Neural progenitor cell (in vitro differentiated cells): ENCODE results near the gene AGBL4. TPM values are rescaled to one million over a fixed set of nuclear protein-coding genes. Genes with fewer than 3 reads are reported as not detected.

Experiments
- DNase-seq: peaks from one replicate; pipeline ENCODE4 v3.0.0-alpha.2; 2016; ENCODE audit warnings: low spot score
- H2AFZ ChIP-seq: fragments of 200-600 bp; sonication (generic); replicated peaks from 2 replicates; pipeline ENCODE4 v1.6.1; 2016; ENCODE audit warnings: antibody characterized with exemption
- H3F3A ChIP-seq: fragments of 200-600 bp; sonication (generic); 2 replicates; pipeline ENCODE4 v1.6.1; 2016; ENCODE audit warnings: antibody characterized with exemption, low read depth
- H3K27ac ChIP-seq: fragments of 200-600 bp; sonication (generic); 2 replicates; pipeline ENCODE4 v1.5.1; 2016; ENCODE audit warnings: mild to moderate bottlenecking
- H3K27me3 ChIP-seq: fragments of 200-600 bp; sonication (generic); 2 replicates; pipeline ENCODE4 v1.6.1; 2016; ENCODE audit warnings: mild to moderate bottlenecking, moderate library complexity
- H3K36me3 ChIP-seq: fragments of 200-600 bp; sonication (generic); 2 replicates; pipeline ENCODE4 v1.5.1; 2016
- H3K4me1 ChIP-seq: fragments of 200-600 bp; sonication (generic); 2 replicates; pipeline ENCODE4 v1.6.1; 2016; ENCODE audit warnings: mixed run types
- H3K4me2 ChIP-seq: fragments of 200-600 bp; sonication (generic); 2 replicates; pipeline ENCODE4 v1.6.1; 2016
- H3K4me3 ChIP-seq: fragments of 200-600 bp; sonication (generic); 2 replicates; pipeline ENCODE4 v1.5.1; 2016
- H3K79me2 ChIP-seq: fragments of 200-600 bp; sonication (generic); 2 replicates; pipeline ENCODE4 v1.6.1; 2016; ENCODE audit warnings: low read depth
- H3K9ac ChIP-seq: fragments of 200-600 bp; sonication (generic); 2 replicates; pipeline ENCODE4 v1.6.1; 2016
- H3K9me3 ChIP-seq: fragments of 200-600 bp; sonication (generic); 2 replicates; pipeline ENCODE4 v1.5.1; 2016; ENCODE audit warnings: low read depth
- H4K20me1 ChIP-seq: fragments of 200-600 bp; sonication (generic); 2 replicates; pipeline ENCODE4 v1.6.1; 2016; ENCODE audit warnings: low read depth
- H3K27ac Mint-ChIP-seq: 3 replicates; pipeline ENCODE4 v1.8.0; 2021; ENCODE audit warnings: mixed read lengths
- H3K27me3 Mint-ChIP-seq: 2 replicates; pipeline ENCODE4 v1.8.0; 2022; ENCODE audit warnings: low read depth, mild to moderate bottlenecking, inconsistent platforms, moderate library complexity, mixed read lengths; ENCODE audit not compliant: insufficient read depth
- H3K36me3 Mint-ChIP-seq: 3 replicates; pipeline ENCODE4 v1.8.0; 2021; ENCODE audit warnings: mixed read lengths
- H3K4me1 Mint-ChIP-seq: 3 replicates; pipeline ENCODE4 v1.8.0; 2021; ENCODE audit warnings: mixed read lengths
- H3K4me3 Mint-ChIP-seq: 3 replicates; pipeline ENCODE4 v1.8.0; 2021; ENCODE audit warnings: mild to moderate bottlenecking, moderate library complexity, mixed read lengths
- H3K9me3 Mint-ChIP-seq: 3 replicates; pipeline ENCODE4 v1.8.0; 2020; ENCODE audit warnings: mixed read lengths
- CTCF ChIP-seq: fragments of 200-600 bp; sonication (generic); IDR thresholded peaks from 2 replicates; pipeline ENCODE4 v1.5.1; 2017; ENCODE audit warnings: antibody characterized with exemption, mild to moderate bottlenecking
- EZH2 ChIP-seq: fragments of 200-600 bp; sonication (generic); IDR thresholded peaks from 2 replicates; pipeline ENCODE4 v1.6.1; 2017; ENCODE audit warnings: antibody characterized with exemption, mild to moderate bottlenecking, moderate library complexity
- EZH2phosphoT487 ChIP-seq: fragments of 200-600 bp; sonication (generic); IDR thresholded peaks from 2 replicates; pipeline ENCODE4 v1.6.1; 2017; ENCODE audit warnings: antibody characterized with exemption
- total RNA-seq: library from RNA; depleted of rRNA; stranded (reverse); fragments of >200 nt; gene quantifications from 2 replicates; pipeline ENCODE4 v1.2.3, GENCODE V29; 2015; ENCODE audit warnings: low replicate concordance

AGBL4 gene
- total RNA-seq, 1 donor from 2014 or later, result 1.5 TPM

- no peak overlapping the region for H3K9ac ChIP-seq
- Mint-ChIP-seq H3K4me3 (no peak overlapping the region), H3K27ac (no peak overlapping the region), H3K9me3 (no peaks in the 10 kb centered on the region), H3K27me3 (peaks cover 7% of the 10 kb centered on the region), H3K36me3 (no peaks in the 10 kb centered on the region), H3K4me1 (no peaks in the 10 kb centered on the region)
- no peaks in the 10 kb centered on the region for H3K79me2 ChIP-seq
- no peak overlapping the region for H2AFZ ChIP-seq
- no peaks in the 10 kb centered on the region for H4K20me1 ChIP-seq
- no peaks in the 10 kb centered on the region for H3F3A ChIP-seq
- no peak overlapping the region for H3K27ac ChIP-seq
- DNase-seq, result no peak
- no peak overlapping the region for H3K4me3 ChIP-seq
- no peaks in the 10 kb centered on the region for H3K9me3 ChIP-seq
- H3K4me2 ChIP-seq, result no peak overlapping the region
- no peaks in the 10 kb centered on the region for H3K4me1 ChIP-seq
- H3K36me3 ChIP-seq, result no peaks in the 10 kb centered on the region
- TF ChIP-seq EZH2phosphoT487 (no peak), EZH2 (no peak), CTCF (no peak)
- H3K27me3 ChIP-seq, result no peaks in the 10 kb centered on the region
These were observed 1435.7 kb downstream of the AGBL4 start for GRCh38 chr1:48588061-48588460.

- H3K79me2 ChIP-seq, result no peaks in the 10 kb centered on the region
These were observed 1441.3 kb downstream of the AGBL4 start for GRCh38 chr1:48582408-48582807.

GRCh38 chr1:48581270-48581669 lies 1442.5 kb downstream of the AGBL4 start:
- Histone ChIP-seq H3K4me2 (no peak overlapping the region), H3K27ac (no peak overlapping the region), H3K9ac (no peak overlapping the region), H3K4me1 (no peaks in the 10 kb centered on the region), H2AFZ (no peak overlapping the region), H3K9me3 (no peaks in the 10 kb centered on the region), H3K27me3 (no peaks in the 10 kb centered on the region), H3K36me3 (no peaks in the 10 kb centered on the region), H3F3A (no peaks in the 10 kb centered on the region), H3K79me2 (no peaks in the 10 kb centered on the region), H4K20me1 (no peaks in the 10 kb centered on the region), H3K4me3 (no peak overlapping the region)
- H3K36me3 Mint-ChIP-seq, result no peaks in the 10 kb centered on the region
- H3K4me1 Mint-ChIP-seq, result no peaks in the 10 kb centered on the region
- peaks cover 7% of the 10 kb centered on the region for H3K27me3 Mint-ChIP-seq
- no peak for DNase-seq
- TF ChIP-seq EZH2phosphoT487, result no peak
- TF ChIP-seq EZH2, result no peak
- TF ChIP-seq CTCF, result no peak
- no peak overlapping the region for H3K27ac Mint-ChIP-seq
- H3K4me3 Mint-ChIP-seq, result no peak overlapping the region
- no peaks in the 10 kb centered on the region for H3K9me3 Mint-ChIP-seq

More at GRCh38 chr1:48582408-48582807, 1441.3 kb downstream of the AGBL4 start:
- DNase-seq, result no peak
- Mint-ChIP-seq H3K36me3 (no peaks in the 10 kb centered on the region), H3K4me1 (no peaks in the 10 kb centered on the region), H3K27me3 (peaks cover 7% of the 10 kb centered on the region), H3K4me3 (no peak overlapping the region), H3K27ac (no peak overlapping the region), H3K9me3 (no peaks in the 10 kb centered on the region)
- H3K36me3 ChIP-seq, result no peaks in the 10 kb centered on the region
- H3K27ac ChIP-seq, result no peak overlapping the region
- no peaks in the 10 kb centered on the region for H3K27me3 ChIP-seq
- no peaks in the 10 kb centered on the region for H3K4me1 ChIP-seq
- no peak overlapping the region for H3K4me3 ChIP-seq
- no peak overlapping the region for H3K4me2 ChIP-seq
- no peak overlapping the region for H3K9ac ChIP-seq
- H3K9me3 ChIP-seq, result no peaks in the 10 kb centered on the region
- no peaks in the 10 kb centered on the region for H3F3A ChIP-seq
- no peaks in the 10 kb centered on the region for H4K20me1 ChIP-seq
- H2AFZ ChIP-seq, result no peak overlapping the region
- no peak for TF ChIP-seq EZH2
- no peak for TF ChIP-seq EZH2phosphoT487

GRCh38 chr1:48576565-48576964 lies 1447.2 kb downstream of the AGBL4 start:
- Mint-ChIP-seq H3K27me3 (no peaks in the 10 kb centered on the region), H3K9me3 (no peaks in the 10 kb centered on the region), H3K36me3 (no peaks in the 10 kb centered on the region), H3K27ac (no peak overlapping the region), H3K4me3 (no peak overlapping the region), H3K4me1 (peaks cover 6% of the 10 kb centered on the region)
- Histone ChIP-seq H3K79me2 (no peaks in the 10 kb centered on the region), H3F3A (no peaks in the 10 kb centered on the region), H3K9ac (no peak overlapping the region), H3K9me3 (no peaks in the 10 kb centered on the region), H4K20me1 (no peaks in the 10 kb centered on the region), H3K27ac (no peak overlapping the region), H2AFZ (no peak overlapping the region), H3K4me2 (no peak overlapping the region), H3K36me3 (no peaks in the 10 kb centered on the region), H3K27me3 (no peaks in the 10 kb centered on the region), H3K4me3 (no peak overlapping the region), H3K4me1 (no peaks in the 10 kb centered on the region)
- DNase-seq, result no peak
- no peak for TF ChIP-seq EZH2phosphoT487
- TF ChIP-seq EZH2, result no peak
- TF ChIP-seq CTCF, result no peak
